SU-DHL-6 (cell line): Measurements from ENCODE around the gene ORC6.

Source experiments
- EZH2phosphoT487 ChIP-seq: fragments of 200-600 bp; sonication (generic), shearing (Covaris generic); conservative IDR thresholded peaks from 2 replicates; pipeline ENCODE4 v1.6.1; 2018; ENCODE audit warnings: mild to moderate bottlenecking, antibody characterized with exemption, low read length, moderate library complexity, mixed read lengths
- TF ChIP-seq, protein P1 (sequence below): fragments of 200-600 bp; sonication (generic); IDR thresholded peaks from one replicate; pipeline ENCODE4 v1.5.1; 2017; ENCODE audit warnings: antibody characterized with exemption, mild to moderate bottlenecking, low read length, moderate library complexity; ENCODE audit not compliant: insufficient read depth, poor library complexity, severe bottlenecking

DNA sequence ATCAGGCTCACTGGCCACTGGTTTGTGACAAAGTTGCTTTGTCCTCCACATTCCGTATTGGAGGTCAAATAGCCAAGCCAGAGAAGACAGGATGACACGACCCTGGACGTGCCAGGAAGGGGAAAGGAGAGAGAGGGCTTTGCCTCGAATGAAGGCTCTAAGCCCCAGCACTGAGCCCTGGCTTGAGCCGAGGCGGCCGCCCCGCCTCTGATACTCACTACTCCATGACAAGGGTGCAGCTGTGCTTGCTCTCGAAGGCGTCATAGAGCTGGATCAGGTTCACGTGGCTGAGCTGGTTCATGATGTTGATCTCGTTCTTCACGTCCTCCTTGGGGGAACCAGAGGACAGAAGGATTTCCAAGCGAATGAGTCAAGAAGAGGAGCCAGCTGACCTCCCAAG is 39.3 kb downstream of the ORC6 start:
- TF ChIP-seq, protein P1, sequence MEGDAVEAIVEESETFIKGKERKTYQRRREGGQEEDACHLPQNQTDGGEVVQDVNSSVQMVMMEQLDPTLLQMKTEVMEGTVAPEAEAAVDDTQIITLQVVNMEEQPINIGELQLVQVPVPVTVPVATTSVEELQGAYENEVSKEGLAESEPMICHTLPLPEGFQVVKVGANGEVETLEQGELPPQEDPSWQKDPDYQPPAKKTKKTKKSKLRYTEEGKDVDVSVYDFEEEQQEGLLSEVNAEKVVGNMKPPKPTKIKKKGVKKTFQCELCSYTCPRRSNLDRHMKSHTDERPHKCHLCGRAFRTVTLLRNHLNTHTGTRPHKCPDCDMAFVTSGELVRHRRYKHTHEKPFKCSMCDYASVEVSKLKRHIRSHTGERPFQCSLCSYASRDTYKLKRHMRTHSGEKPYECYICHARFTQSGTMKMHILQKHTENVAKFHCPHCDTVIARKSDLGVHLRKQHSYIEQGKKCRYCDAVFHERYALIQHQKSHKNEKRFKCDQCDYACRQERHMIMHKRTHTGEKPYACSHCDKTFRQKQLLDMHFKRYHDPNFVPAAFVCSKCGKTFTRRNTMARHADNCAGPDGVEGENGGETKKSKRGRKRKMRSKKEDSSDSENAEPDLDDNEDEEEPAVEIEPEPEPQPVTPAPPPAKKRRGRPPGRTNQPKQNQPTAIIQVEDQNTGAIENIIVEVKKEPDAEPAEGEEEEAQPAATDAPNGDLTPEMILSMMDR: no peak
- no peak for TF ChIP-seq EZH2phosphoT487
